Panc1 (cell line): ENCODE data around the gene CDKN1C. TPM values are rescaled to one million over a fixed set of nuclear protein-coding genes. Genes with fewer than 3 reads are reported as not detected.

Experiments
- ATAC-seq: fragments of 200-7000 bp; cut with Tn5 transposase; 2 replicates; pipeline ENCODE4 v1.9.1; 2020; ENCODE audit warnings: mild to moderate bottlenecking, moderate library complexity
- Bru-seq: library from RNA; stranded (reverse); fragments of 400-500 nt; gene quantifications from one replicate; lab custom pipeline; 2021; lab: Mats Ljungman, UMichigan
- BruChase-seq, 2 experiments: library from RNA; stranded (reverse); fragments of 400-500 nt; gene quantifications; one replicate each; lab custom pipeline; 2021; lab: Mats Ljungman, UMichigan
- BruUV-seq: library from RNA; stranded (reverse); fragments of 400-500 nt; replicated peaks from 2 replicates; lab custom pipeline; 2021; lab: Mats Ljungman, UMichigan
- CTCF ChIA-PET: fragments of 300-600 bp; sonication (Branson Sonifier 250); formaldehyde crosslinking; loops from one replicate; lab custom pipeline; 2022; ENCODE audit warnings: antibody characterized with exemption; lab: Charles Lee
- POLR2A ChIA-PET: fragments of 300-600 bp; sonication (Branson Sonifier 250); formaldehyde crosslinking; loops from one replicate; lab custom pipeline; 2022; ENCODE audit warnings: antibody characterized with exemption; lab: Charles Lee
- DNase-seq: peaks from one replicate; pipeline ENCODE4 v3.0.0-alpha.2; 2010; ENCODE audit warnings: low read depth, low spot score
- H3K27ac ChIP-seq: 2 replicates; pipeline ENCODE4 v1.5.1; 2011; ENCODE audit warnings: mild to moderate bottlenecking, low read length, inconsistent platforms
- H3K27me3 ChIP-seq: fragments of 200-500 bp; sonication (Bioruptor generic); 2 replicates; pipeline ENCODE4 v1.6.0; 2014; ENCODE audit warnings: low read length, inconsistent platforms; ENCODE audit not compliant: control insufficient read depth, insufficient read depth
- H3K36me3 ChIP-seq: fragments of 200-500 bp; sonication (Bioruptor generic); 2 replicates; pipeline ENCODE4 v1.5.1; 2014; ENCODE audit warnings: inconsistent platforms, mild to moderate bottlenecking, low read length, moderate library complexity; ENCODE audit not compliant: control insufficient read depth, insufficient read depth
- H3K4me1 ChIP-seq: 2 replicates; pipeline ENCODE4 v1.5.1; 2011; ENCODE audit warnings: inconsistent platforms, mild to moderate bottlenecking, low read length, moderate library complexity; ENCODE audit not compliant: control insufficient read depth, insufficient read depth
- H3K4me3 ChIP-seq, 2 experiments: 2 replicates each; pipeline ENCODE4 v1.5.1; 2011 to 2012; ENCODE audit warnings: low read depth in 2 of 2, low read length in 2 of 2, mild to moderate bottlenecking in 2 of 2, inconsistent platforms in 1 of 2, moderate library complexity in 1 of 2
- H3K9me3 ChIP-seq: fragments of 200-500 bp; sonication (Bioruptor generic); 2 replicates; pipeline ENCODE4 v1.5.1; 2014; ENCODE audit warnings: low read depth, mild to moderate bottlenecking, inconsistent platforms, low read length, moderate library complexity; ENCODE audit not compliant: control insufficient read depth, insufficient read depth
- CTCF ChIP-seq: fragments of 450-650 bp; IDR thresholded peaks from 2 replicates; pipeline ENCODE4 v1.5.1; 2017; ENCODE audit warnings: mild to moderate bottlenecking
- POLR2AphosphoS5 ChIP-seq: IDR thresholded peaks from 2 replicates; pipeline ENCODE4 v1.6.1; 2012; ENCODE audit warnings: mild to moderate bottlenecking, low read depth, low read length, moderate library complexity
- REST ChIP-seq, 2 experiments: IDR thresholded peaks; 2 replicates each; pipeline ENCODE4 v1.6.1; 2011 to 2012; ENCODE audit warnings: low read depth in 2 of 2, control low read depth in 1 of 2, low read length in 1 of 2, mild to moderate bottlenecking in 1 of 2, moderate library complexity in 1 of 2; ENCODE audit not compliant: insufficient read depth in 1 of 2
- SIN3A ChIP-seq: IDR thresholded peaks from 2 replicates; pipeline ENCODE4 v1.6.1; 2012; ENCODE audit warnings: low read depth, mild to moderate bottlenecking, low read length, moderate library complexity, borderline replicate concordance; ENCODE audit not compliant: insufficient read depth
- TCF7L2 ChIP-seq: IDR thresholded peaks from 2 replicates; pipeline ENCODE4 v1.6.1; 2011; ENCODE audit warnings: mild to moderate bottlenecking, low read depth, low read length, inconsistent platforms
- in situ Hi-C: cut with HindIII; loops from 2 replicates; pipeline ENCODE4 v1.10.0; 2016; ENCODE audit warnings: low sequenced_read_pairs, low pct_unique_long_range_greater_than_20kb
- intact Hi-C: fragments of 100-400 bp; cut with micrococcal nuclease; formaldehyde crosslinking; loops from one replicate; pipeline ENCODE4 v1.10.0; 2022; ENCODE audit not compliant: unreplicated experiment
- long read RNA-seq: library from polyadenylated mRNA; unstranded; transcript quantifications from one replicate; pipeline ENCODE4 v2.0.0, GENCODE V29; 2021; ENCODE audit not compliant: unreplicated experiment
- polyA plus RNA-seq: library from polyadenylated mRNA; unstranded; fragments of >200 nt; gene quantifications from one replicate; pipeline ENCODE4 v1.2.1, GENCODE V29; 2012; ENCODE audit warnings: missing spikeins; ENCODE audit not compliant: insufficient read length
- total RNA-seq: library from RNA; stranded (reverse); gene quantifications from one replicate; pipeline ENCODE4 v1.2.1, GENCODE V29; 2021; ENCODE audit not compliant: unreplicated experiment

CDKN1C gene
- total RNA-seq: 4.6 TPM
- 10.9 TPM for polyA plus RNA-seq
- percentile 37 among the genes with signal in this experiment for Bru-seq, nascent RNA
- BruChase-seq, experiment 1, labeled RNA remaining after a 2-hour chase: percentile 38 among the genes with signal in this experiment
- percentile 51 among the genes with signal in this experiment for BruChase-seq, experiment 2, labeled RNA remaining after a 6-hour chase
- long read RNA-seq, partial matches to known transcripts: 2 of 8 reads
- long read RNA-seq, other reads (novel, unspliced or antisense): 2 of 8 reads

GRCh38 chr11:2885678-2886081, at the start of gene CDKN1C:
CDKN1C (minus strand) TSS chr11:2885775; CDS start chr11:2885456, 319 bp downstream.
- in situ Hi-C loops (no loop called here), intact Hi-C loops (loop anchor here (5.0 to 10.0 kb wide), 2 partner anchors 191 to 458 kb away; partner anchors contain the start of gene KCNQ1OT1)
- Histone ChIP-seq H3K4me1 (peaks cover 6% of the 10 kb centered on the region; the same call in 1 of the 2 replicates), H3K27ac (no peak within 1 kb of the TSS), H3K27me3 (no peaks in the 10 kb centered on the region), H3K9me3 (no peaks in the 10 kb centered on the region), H3K36me3 (no peaks in the 10 kb centered on the region), H3K4me3 (peak within 1 kb of the TSS; percentile 56 to 64)
- ATAC-seq (peak; percentile 70), DNase-seq (no peak)
- TF ChIP-seq POLR2AphosphoS5: peak; percentile 38; the same call in 1 of the 2 replicates
- TF ChIP-seq TCF7L2: no peak
- TF ChIP-seq CTCF: no peak
- TF ChIP-seq SIN3A: peak; percentile 81; the same call in 1 of the 2 replicates
- TF ChIP-seq REST (IDR thresholded peaks at IDR 0.05; ENCODE audit: insufficient read depth in 1 of 2, low read depth in 2 of 2, low read length in 1 of 2): no peak
- BruUV-seq: no TSS peak
- CTCF ChIA-PET: interaction anchor here (0.6 to 8.1 kb wide), 3 partner anchors 33 to 353 kb away, joined by 4 to 132 read pairs (median 21); no protein-coding TSS in a partner anchor
- POLR2A ChIA-PET: no interaction called here

- ChIA-PET POLR2A (no interaction called here), CTCF (interaction anchor here (2.0 kb wide), 1 partner anchor 43 kb away, joined by 6 read pairs; no protein-coding TSS in a partner anchor)
- ATAC-seq (no peak), DNase-seq (no peak)
- Histone ChIP-seq H3K27ac (no peak overlapping the region), H3K4me3 (no peak overlapping the region), H3K36me3 (no peaks in the 10 kb centered on the region), H3K9me3 (peaks cover 11% of the 10 kb centered on the region; the same call in 1 of the 2 replicates), H3K4me1 (peaks cover 39% of the 10 kb centered on the region), H3K27me3 (no peaks in the 10 kb centered on the region)
- TF ChIP-seq POLR2AphosphoS5 (no peak), TCF7L2 (no peak), SIN3A (no peak), CTCF (no peak), REST (IDR thresholded peaks at IDR 0.05; ENCODE audit: insufficient read depth in 1 of 2, low read depth in 2 of 2, low read length in 1 of 2) (no peak)
- intact Hi-C loops: loop anchor here (10.0 kb wide), 2 partner anchors 160 to 290 kb away; no protein-coding TSS in a partner anchor
- in situ Hi-C loops: no loop called here
- BruUV-seq: no TSS peak
These were observed 49.1 kb upstream of the CDKN1C start for GRCh38 chr11:2934611-2935239.
